GM21723 (cell line): ENCODE data around the gene FMN2.

Experiments
- ATAC-seq: cut with Tn5 transposase; IDR thresholded peaks from one replicate; pipeline ENCODE4 v1.9.1; 2021; ENCODE audit warnings: mild to moderate bottlenecking, moderate library complexity; ENCODE audit not compliant: unreplicated experiment

FMN2 gene

GRCh38 chr1:240349695-240350094 lies 258.0 kb downstream of the FMN2 start:
- ATAC-seq = no peak

GRCh38 chr1:240350910-240351331 lies 259.2 kb downstream of the FMN2 start:
- no peak for ATAC-seq

GRCh38 chr1:240351690-240352089 lies 260.0 kb downstream of the FMN2 start:
- ATAC-seq = no peak

- no peak for ATAC-seq
These were observed 261.1 kb downstream of the FMN2 start for GRCh38 chr1:240352769-240353168.

- no peak for ATAC-seq
These were observed 264.9 kb downstream of the FMN2 start for GRCh38 chr1:240356568-240356967.

- ATAC-seq = no peak
These were observed 270.4 kb downstream of the FMN2 start for GRCh38 chr1:240362046-240362445.

- ATAC-seq = no peak
These were observed 271.1 kb downstream of the FMN2 start for GRCh38 chr1:240362826-240363225.

GRCh38 chr1:240363315-240363714 lies 271.6 kb downstream of the FMN2 start:
- ATAC-seq = no peak

- ATAC-seq = no peak
These were observed 272.2 kb downstream of the FMN2 start for GRCh38 chr1:240363914-240364313.

- ATAC-seq = no peak
These were observed 275.0 kb downstream of the FMN2 start for GRCh38 chr1:240366636-240367035.

- no peak for ATAC-seq
These were observed 293.9 kb downstream of the FMN2 start for GRCh38 chr1:240385551-240385950.

GRCh38 chr1:240385985-240386978 lies 294.6 kb downstream of the FMN2 start:
- ATAC-seq = no peak

- ATAC-seq = no peak
These were observed 295.4 kb downstream of the FMN2 start for GRCh38 chr1:240387051-240387450.

GRCh38 chr1:240391660-240392260 lies 300.1 kb downstream of the FMN2 start:
- ATAC-seq = no peak

- ATAC-seq = no peak
These were observed 302.7 kb downstream of the FMN2 start for GRCh38 chr1:240394353-240394752.

- no peak for ATAC-seq
These were observed 303.7 kb downstream of the FMN2 start for GRCh38 chr1:240395336-240395735.

- no peak for ATAC-seq
These were observed 307.7 kb downstream of the FMN2 start for GRCh38 chr1:240399381-240399780.

GRCh38 chr1:240401731-240402130 lies 310.0 kb downstream of the FMN2 start:
- ATAC-seq = no peak

GRCh38 chr1:240402326-240402725 lies 310.6 kb downstream of the FMN2 start:
- ATAC-seq = no peak

- ATAC-seq = no peak
These were observed 312.6 kb downstream of the FMN2 start for GRCh38 chr1:240404286-240404685.

GRCh38 chr1:240405751-240406150 lies 314.1 kb downstream of the FMN2 start:
- ATAC-seq = no peak

GRCh38 chr1:240407407-240407806 lies 315.7 kb downstream of the FMN2 start:
- no peak for ATAC-seq
